HG03342 (cell line): ENCODE data around the gene GLMN.
A peak's percentile ranks its signal among the peaks of the same experiment; 100 is the strongest.

Experiments
- ATAC-seq: cut with Tn5 transposase; IDR thresholded peaks from one replicate; pipeline ENCODE4 v1.9.1; 2021; ENCODE audit warnings: mild to moderate bottlenecking, moderate library complexity; ENCODE audit not compliant: unreplicated experiment

Gene GLMN, protein sequence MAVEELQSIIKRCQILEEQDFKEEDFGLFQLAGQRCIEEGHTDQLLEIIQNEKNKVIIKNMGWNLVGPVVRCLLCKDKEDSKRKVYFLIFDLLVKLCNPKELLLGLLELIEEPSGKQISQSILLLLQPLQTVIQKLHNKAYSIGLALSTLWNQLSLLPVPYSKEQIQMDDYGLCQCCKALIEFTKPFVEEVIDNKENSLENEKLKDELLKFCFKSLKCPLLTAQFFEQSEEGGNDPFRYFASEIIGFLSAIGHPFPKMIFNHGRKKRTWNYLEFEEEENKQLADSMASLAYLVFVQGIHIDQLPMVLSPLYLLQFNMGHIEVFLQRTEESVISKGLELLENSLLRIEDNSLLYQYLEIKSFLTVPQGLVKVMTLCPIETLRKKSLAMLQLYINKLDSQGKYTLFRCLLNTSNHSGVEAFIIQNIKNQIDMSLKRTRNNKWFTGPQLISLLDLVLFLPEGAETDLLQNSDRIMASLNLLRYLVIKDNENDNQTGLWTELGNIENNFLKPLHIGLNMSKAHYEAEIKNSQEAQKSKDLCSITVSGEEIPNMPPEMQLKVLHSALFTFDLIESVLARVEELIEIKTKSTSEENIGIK

DNA sequence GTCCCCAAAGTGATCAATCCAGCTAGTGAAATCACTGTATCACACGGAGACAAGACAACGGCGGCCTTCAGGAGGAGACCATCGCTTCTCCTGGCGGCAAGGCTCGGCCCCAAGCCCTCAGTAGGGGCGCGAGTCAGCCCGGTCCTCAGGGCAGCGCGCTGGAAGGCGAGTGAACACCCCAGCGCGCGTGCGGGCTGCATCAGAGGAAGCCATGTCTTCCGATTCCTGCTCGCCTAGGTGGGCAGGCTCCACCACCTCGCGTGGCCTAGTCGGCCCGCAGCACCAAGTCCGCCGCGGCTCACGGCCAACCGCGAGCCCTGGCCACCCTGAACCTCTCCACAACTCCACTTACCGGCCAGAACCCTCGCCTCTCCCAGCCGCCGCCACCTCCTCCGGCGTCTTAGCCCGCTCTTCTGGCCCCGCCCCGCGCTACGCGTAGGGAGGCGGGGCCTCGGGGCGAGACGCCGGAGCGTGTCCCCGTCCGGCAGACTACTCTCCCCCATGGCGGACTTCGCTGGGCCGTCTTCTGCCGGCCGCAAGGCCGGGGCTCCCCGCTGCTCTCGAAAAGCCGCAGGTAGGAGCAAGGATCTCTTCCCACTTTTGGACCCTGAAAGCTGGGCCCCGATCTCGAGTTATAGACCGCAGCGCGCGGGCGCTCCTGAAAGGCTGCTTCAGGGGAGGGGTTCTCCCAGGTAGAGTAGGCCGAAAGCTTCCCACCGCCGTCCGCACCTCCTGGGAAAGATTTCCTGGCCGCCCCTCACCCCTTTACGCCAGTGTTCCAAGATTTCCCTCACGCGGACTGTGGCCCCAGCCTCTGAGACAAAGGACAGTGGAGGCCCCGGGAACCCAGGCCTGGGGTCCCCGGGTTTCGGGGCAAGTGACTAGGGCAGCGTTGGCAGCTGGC, at the start of gene GLMN, which contains the start of gene RPAP2:
Gene GLMN, minus strand, starts transcription at position 415 of the 904 bp plus-strand sequence. CDS start 988 bp downstream, outside the sequence.
Gene RPAP2, plus strand, starts transcription at position 487 of the 904 bp plus-strand sequence. Its CDS starts 15 bp downstream, at position 502.
- ATAC-seq, result peak; percentile 98

DNA sequence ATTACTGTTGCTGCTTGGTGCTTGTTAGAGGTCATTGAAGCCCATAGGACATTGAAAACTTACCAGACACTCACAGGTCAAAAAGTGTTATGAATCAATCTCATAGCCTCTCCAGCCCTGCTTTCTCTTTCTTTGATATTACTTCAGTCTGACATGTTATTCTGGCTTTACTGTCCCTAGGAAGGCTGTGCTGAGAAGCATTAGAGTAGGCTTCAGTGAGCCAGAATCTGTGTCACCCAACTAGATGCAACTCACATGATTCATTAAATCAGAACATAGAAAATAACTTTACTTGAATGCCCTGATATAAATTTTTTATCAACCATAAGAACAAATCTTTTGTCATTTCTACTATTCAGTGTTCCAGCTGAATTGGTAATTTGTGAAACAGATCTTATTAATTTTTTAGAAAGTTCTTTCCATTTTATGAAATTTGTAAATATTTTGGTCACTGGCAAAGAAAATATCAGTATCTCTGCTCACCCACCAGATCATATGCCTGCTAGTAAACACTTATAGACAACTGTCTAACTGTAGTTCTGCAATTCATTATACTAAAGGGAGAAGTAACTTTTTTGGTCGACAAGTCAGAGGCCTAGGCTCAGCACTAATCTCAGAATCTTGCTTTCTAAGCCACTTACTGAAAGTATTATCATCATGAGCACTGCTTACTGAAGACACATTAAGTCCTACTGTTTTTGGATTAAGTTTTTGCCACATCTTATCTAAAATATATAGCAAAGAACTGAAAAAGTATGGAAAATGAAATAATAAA, 48.3 kb upstream of the GLMN start:
- no peak for ATAC-seq

DNA sequence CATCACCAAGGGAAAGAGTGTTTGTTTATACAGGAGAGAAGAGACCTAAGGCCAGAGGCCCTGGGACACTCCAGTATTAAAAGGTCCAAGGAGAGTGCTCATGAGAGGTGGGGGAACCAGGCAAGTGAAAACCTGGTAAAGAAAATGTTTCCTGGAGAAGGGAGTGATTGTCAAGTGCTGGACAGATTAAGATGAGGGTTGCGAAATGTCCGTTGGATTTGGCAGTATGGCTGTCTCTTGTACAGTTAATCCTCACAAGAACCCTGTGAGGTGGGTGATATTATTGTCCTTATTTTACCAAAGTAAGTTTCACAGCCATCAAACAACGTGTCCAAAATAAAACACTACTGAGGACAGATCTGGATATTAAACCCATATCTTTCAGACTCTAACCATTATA, 44.3 kb upstream of the GLMN start:
- no peak for ATAC-seq

DNA sequence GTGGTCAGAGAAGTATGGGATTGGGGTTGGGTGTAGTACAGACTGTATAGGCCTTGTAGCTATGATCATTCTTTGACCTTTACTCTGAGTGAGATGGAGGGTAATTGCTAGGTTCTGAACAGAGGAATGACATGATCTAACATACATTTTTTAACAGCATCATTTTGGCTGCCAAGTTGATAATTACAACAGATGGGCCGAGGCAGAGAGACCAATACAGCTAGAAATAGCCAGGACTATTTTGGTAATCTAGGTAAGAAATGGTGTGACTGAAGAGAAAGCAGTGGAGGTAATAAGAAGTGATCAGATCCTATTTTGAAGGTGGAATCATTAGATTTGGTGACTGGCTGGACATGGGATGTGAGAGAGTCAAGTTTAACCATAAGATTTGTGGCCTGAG, 43.6 kb upstream of the GLMN start:
- ATAC-seq, result no peak

DNA sequence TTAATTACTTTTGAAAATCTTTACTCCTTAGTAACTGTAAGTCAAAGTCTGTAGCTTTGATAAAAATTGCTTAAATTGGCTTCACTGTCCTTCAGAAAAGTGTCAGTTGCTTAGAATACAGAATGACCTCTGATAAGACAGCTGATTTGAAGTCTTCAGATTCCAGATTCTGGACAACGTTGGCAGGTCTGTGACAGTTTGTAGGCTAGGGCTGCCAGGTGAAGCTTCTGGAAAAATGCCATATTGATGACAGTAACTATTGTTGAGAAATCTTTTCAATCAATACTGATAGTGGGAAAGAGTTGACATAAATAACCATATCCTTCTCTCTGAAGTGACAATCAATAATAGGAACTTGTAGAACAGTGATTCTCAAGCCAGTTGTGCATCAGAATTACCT, 41.4 kb upstream of the GLMN start:
- no peak for ATAC-seq

DNA sequence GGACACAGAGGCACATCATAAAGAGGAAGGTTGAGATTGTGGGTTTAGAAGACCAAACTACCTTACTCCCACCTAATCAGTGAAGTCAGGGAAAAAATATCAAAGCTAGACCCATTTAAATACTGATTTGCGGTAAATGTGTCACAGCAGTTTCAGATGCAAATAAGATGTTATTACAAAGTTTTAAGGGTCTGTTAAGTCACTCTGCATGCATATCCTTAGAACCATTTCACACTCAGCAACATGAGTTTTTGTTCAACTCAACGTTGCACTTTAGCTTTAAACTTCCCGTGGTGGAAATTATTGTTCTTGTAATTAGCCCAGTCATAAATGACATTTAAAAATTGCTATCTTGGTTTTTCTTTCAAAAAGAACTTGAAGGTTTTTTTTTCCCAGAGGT, 34.9 kb upstream of the GLMN start:
- no peak for ATAC-seq

DNA sequence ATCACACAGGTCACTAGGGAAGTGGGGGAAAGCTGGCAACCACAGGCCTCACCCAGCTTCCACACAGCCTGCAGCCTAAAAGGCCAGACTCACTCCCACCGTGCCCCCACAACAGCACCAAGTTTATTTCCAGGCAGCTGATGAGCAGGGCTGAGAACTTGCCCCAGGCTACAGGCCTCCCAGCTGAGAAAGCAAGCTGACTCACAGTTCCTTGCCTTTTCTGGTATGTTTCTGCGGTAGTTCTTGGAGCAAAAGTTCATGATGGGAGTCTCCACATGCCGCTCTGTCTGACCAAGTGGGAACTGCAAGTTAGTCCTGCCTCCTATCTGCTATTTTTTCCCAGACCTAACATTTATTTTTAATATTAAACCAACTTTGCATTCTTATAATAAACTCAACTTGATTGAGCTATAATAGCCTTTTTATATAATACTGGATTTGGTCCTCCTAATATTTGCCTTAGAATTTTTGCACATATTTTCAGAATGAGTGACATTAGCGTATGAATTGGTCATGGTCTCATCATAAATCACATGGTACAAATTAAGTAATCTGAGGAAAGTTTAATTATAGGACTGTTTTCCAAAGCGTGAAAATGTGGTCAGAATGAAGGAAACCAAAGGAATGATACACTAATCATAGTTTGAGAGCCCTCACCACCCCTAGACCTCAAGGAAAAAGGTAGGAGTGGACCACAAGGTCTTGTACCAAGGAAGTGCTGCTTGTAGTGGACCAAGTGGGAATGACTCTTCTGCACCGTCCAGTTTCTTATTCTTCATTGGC, 30.8 kb upstream of the GLMN start:
- no peak for ATAC-seq

DNA sequence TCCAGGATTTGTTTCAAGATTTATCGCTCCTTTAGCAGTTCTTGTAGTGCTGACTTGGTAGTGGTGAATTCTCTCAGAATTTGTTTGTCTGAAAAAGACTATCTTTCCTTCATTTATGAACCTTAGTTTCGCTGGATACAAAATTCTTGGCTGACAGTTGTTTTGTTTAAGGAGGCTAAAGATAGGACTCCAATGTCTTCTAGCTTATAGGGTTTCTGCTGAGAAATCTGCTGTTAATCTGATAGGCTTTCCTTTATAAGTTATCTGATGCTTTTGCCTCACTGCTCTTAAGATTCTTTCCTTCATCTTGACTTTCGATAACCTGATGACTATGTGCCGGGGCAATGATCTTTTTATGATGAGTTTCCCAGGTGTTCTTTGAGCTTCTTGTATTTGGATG, 29.0 kb upstream of the GLMN start:
- ATAC-seq, result no peak

DNA sequence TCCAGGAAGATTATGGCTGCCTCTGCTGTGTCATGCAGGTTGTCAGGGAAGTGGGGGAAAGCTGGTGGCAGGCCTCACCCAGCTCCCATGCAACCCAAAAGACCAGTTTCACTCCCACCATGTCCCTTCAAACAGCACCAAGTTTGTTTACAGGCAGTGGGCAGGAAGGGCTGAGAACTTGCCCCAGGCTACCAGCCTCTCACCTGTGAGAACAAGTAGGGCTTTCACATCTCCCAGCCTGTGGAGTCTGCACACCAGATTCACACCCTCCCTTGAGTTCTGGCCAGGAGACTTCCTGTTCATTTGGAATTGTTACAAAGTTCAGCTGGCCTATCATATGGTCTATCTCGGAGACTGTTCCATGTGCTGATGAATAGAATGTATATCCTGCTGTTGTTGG, 27.9 kb upstream of the GLMN start:
- ATAC-seq, result no peak

DNA sequence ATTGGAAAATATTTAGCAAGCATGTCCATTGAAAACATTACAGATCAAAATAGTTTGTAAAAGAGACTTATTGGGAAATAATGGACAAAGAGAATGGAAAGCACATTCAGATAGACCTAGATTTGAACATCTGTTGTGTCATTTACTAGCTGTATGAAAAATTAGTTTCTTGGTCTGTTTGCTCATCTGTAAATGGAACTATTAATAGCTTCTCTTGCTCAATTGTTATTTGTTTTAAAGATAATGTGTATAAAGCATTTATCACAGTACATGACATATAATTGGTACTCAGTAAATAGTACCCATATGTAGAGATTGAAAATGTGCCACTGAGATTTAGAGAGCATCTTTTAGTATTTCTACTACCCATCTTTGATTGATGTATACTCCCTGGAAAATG, 26.0 kb upstream of the GLMN start:
- ATAC-seq, result no peak

DNA sequence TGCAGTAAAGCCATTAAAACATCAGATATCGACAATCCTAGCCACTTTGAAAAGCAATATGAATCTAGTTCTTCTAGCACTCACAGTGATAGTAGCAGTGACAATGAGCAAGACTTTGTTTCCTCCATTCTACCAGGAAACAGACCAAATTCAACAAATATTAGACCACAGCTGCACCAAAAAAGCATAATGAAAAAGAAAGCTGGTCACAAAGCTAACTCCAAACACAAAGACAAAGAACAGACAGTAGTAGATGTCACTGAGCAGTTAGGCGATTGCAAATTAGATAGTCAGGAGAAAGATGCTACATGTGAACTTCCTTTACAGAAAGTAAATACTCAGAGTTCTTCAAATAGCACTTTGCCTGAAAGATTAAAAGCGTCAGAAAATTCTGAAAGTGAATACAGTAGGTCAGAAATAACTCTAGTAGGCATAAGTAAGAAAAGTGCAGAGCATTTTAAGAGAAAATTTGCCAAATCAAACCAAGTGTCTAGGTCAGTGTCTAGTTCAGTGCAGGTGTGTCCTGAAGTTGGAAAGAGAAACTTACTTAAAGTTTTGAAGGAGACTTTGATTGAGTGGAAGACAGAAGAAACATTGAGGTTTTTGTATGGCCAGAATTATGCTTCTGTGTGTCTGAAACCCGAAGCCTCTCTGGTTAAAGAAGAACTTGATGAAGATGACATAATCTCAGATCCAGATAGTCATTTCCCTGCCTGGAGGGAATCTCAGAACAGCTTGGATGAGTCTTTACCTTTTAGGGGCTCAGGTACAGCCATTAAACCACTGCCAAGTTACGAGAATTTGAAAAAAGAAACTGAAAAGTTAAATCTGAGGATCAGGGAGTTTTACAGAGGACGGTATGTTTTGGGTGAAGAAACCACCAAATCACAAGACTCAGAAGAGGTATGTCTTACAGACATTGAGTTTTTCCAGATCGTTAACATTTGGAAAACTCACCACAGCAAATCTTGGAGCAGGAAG, 25.0 kb upstream of the GLMN start:
- no peak for ATAC-seq

DNA sequence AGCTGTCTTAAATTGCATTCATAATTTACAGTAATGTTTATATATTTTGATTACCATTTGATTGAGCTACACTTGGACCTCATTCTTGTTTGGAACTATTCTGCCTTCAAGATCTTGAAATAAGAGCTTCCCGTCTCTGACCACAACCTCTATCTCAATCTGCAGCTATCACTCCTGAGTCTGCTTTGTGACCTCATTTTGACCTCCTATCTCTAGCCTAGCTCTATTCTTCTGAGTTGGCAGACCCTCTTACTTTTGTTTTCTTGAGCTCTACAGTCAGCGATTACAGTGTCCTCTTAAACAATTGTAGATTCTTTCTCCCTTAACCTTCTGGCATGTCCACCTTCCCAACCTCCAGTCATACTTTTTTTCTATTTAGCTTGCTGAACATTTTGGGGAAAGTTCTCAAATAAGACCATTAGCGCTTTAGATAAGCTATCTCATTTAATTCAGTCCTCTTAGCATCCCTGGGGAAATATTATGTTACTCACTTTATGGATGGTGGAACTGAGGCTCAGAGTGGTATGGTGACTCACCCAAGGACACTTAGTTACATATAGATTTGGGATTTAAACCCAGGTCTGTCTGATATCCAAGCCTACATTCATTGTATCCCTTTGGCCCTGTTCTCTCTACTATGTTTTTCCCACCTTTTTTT, 19.2 kb upstream of the GLMN start:
- no peak for ATAC-seq

DNA sequence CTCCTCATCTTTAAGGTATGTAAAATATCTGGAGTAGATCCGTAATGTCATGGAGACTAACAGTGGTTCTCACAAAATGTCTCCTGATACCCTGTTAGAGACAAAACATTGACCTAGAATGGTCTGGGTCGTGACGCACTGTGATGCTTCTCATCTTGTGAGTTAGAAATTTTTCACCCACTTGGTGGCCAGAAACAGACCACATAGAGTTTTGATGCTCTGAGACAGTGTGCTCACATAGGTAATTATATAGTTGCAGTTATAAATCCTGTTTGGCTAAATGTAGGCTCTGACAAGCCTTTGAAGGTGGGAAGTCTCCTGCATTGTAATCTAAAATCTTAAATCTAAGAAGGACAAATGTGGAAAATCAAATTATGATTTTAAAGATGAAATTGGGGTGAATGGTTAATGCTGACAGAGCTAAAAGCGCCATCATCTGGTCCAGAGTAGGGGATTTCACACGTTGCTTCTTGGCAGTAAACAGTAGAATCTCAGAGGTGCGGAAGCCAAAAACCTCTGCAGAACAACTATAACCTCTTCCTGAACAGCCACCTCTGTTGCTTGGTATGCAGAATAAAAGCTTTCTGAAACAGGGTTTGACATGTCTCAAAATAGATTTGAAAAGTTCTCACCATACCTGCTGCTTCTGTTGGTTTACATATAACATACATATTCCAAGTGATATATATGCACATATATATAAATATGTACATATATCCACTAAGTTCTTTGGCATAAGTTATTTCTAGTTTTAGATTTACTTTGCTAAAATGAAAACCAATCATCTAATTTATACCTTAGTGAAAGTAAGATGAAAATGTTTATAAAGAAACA, 17.2 kb upstream of the GLMN start:
- no peak for ATAC-seq

DNA sequence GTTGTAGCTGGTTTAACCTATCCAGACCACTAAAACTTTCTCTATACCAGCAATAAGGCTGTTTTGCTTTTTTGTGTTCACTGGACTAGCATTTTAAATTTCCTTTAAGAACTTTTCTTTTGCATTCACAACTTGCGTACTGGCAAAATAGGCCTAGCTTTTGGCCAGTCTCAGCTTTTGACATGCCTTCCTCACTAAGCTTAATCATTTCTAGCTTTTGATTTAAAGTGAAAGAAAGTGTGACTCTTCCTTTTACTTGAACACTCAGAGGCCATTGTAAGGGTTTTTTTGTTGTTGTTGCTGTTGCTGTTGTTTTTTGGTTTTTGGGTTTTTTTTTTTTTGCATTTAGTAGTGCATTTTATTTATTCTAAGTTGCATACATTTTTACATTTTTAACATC, 15.2 kb upstream of the GLMN start:
- ATAC-seq, result no peak

DNA sequence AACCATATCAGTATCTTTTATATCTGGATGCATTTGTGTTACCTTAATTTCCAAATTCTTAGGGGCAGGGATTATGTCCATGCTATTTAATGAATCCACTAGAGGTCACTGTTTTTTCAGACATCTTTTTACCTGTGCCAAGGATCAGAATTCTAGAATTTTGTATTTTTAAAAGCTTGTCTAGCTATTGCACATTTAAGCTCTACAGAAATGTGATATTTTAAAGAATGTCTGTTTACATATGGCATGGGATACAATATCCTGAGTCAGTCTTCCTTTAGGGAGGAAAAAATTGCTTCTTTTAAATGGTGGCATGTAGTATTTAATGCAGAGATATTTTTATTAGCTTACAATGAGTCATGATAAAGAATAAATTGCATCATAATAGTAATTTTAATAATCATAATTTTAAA, 11.4 kb upstream of the GLMN start:
- ATAC-seq, result no peak

DNA sequence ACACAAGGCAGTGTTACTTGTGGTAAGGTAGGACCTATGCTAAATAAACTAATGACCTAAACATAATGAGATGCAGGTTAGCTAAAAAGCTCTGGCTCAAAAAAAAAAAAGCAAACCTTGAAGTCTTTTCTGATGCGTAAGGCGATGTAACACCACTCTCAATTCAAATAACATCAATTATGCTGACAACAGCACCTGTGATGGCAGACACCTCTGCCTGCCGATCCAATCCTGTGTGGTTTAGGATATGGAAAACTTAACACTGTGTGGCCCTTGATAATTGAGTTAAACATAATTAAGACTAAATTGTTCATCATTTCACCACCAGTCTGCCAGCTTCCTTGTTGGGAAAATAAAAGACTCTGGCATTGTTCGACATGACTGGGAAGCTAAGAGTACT, 9.2 kb upstream of the GLMN start:
- ATAC-seq, result no peak

DNA sequence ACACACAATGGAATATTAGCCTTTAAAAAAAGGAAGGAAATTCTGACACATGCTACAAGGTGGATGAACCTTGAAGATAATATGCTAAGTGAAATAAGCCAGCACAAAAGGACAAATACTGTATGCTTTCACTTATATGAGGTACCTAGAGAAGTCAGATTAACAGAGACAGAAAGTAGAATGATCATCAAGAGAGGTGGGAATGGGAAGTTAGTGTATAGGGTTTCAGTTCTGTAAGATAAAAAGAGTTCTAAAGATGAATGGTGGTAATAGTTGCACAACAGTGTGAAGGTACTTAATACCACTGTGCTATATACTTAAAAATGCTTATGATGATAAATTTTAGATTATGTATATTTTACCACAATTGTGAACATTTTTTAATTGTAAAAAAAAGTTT, 7.2 kb upstream of the GLMN start:
- ATAC-seq, result no peak
